WTC11 (cell line): ENCODE results near the gene LLGL1. TPM values are rescaled to one million over a fixed set of nuclear protein-coding genes. Genes with fewer than 3 reads are reported as not detected.

Experiments used
- ATAC-seq: fragments of 200-7000 bp; cut with Tn5 transposase; 2 replicates; pipeline ENCODE4 v1.10.0; 2021; ENCODE audit warnings: mild to moderate bottlenecking, moderate library complexity
- CTCF ChIA-PET: fragments of 300-600 bp; sonication (Branson Sonifier 250); formaldehyde crosslinking; loops from one replicate; lab custom pipeline; 2021; ENCODE audit warnings: antibody characterized with exemption; lab: Charles Lee
- POLR2A ChIA-PET: fragments of 350-600 bp; sonication (Branson Sonifier 250); formaldehyde crosslinking; loops from one replicate; lab custom pipeline; 2021; ENCODE audit warnings: antibody characterized with exemption; lab: Charles Lee
- DNase-seq: peaks from one replicate; pipeline ENCODE4 v3.0.0; 2021; ENCODE audit warnings: low spot score
- H3K27ac Mint-ChIP-seq: 2 replicates; pipeline ENCODE4 v1.8.0; 2021; ENCODE audit warnings: mixed read lengths
- H3K27me3 Mint-ChIP-seq: 2 replicates; pipeline ENCODE4 v1.8.0; 2021; ENCODE audit warnings: low read depth, mild to moderate bottlenecking, moderate library complexity, mixed read lengths
- H3K36me3 Mint-ChIP-seq: 2 replicates; pipeline ENCODE4 v1.8.0; 2021; ENCODE audit warnings: mixed read lengths
- H3K4me1 Mint-ChIP-seq: 2 replicates; pipeline ENCODE4 v1.8.0; 2022; ENCODE audit warnings: mixed read lengths
- H3K4me3 Mint-ChIP-seq: 2 replicates; pipeline ENCODE4 v1.8.0; 2021; ENCODE audit warnings: mild to moderate bottlenecking, moderate library complexity, mixed read lengths
- H3K9me3 Mint-ChIP-seq: 2 replicates; pipeline ENCODE4 v1.8.0; 2021; ENCODE audit warnings: mixed read lengths
- CTCF ChIP-seq: fragments of 200-600 bp; IDR thresholded peaks from 2 replicates; pipeline ENCODE4 v1.8.0; 2022; ENCODE audit warnings: antibody characterized with exemption
- E2F1 ChIP-seq: sonication (generic); formaldehyde crosslinking; IDR thresholded peaks from 2 replicates; pipeline ENCODE4 v1.8.0; 2022; ENCODE audit warnings: mild to moderate bottlenecking, missing genetic modification reagents
- IRF2 ChIP-seq: sonication (generic); formaldehyde crosslinking; IDR thresholded peaks from 2 replicates; pipeline ENCODE4 v1.8.0; 2022; ENCODE audit warnings: low read depth, missing genetic modification reagents, borderline replicate concordance
- KAT7 ChIP-seq: sonication (generic); formaldehyde crosslinking; IDR thresholded peaks from 2 replicates; pipeline ENCODE4 v1.8.1; 2023; ENCODE audit warnings: missing genetic modification reagents, mild to moderate bottlenecking, borderline replicate concordance
- ZMAT4 ChIP-seq: fragments of 250-450 bp; sonication (Bioruptor Pico); IDR thresholded peaks from 2 replicates; pipeline ENCODE4 v1.9.0; 2021; ENCODE audit warnings: mild to moderate bottlenecking
- total RNA-seq: library from RNA; stranded (reverse); gene quantifications from 3 replicates; pipeline ENCODE4 v1.2.3, GENCODE V29; 2021

The LLGL1 gene
- total RNA-seq, 1 experiment from 2014 or later = 87.8 TPM

GRCh38 chr17:18291718-18292540 is 66.5 kb downstream of the LLGL1 start:
- H3K27ac Mint-ChIP-seq = no peak overlapping the region
- no peak overlapping the region for H3K4me3 Mint-ChIP-seq
- H3K36me3 Mint-ChIP-seq = peaks cover 78% of the 10 kb centered on the region
- DNase-seq = no peak
- POLR2A ChIA-PET = no interaction called here
- no peaks in the 10 kb centered on the region for H3K27me3 Mint-ChIP-seq
- no peaks in the 10 kb centered on the region for H3K4me1 Mint-ChIP-seq
- no peak for TF ChIP-seq IRF2 (CRISPR knock-in tag)
- no peak for TF ChIP-seq E2F1 (CRISPR knock-in tag)
- no peak for TF ChIP-seq ZMAT4 (CRISPR knock-in tag)
- TF ChIP-seq CTCF = no peak
- TF ChIP-seq KAT7 (CRISPR knock-in tag) = no peak
- CTCF ChIA-PET = no interaction called here
- H3K9me3 Mint-ChIP-seq = no peaks in the 10 kb centered on the region
- no peak for ATAC-seq

Other genes with a start within 250 kb of the LLGL1 start
- 32.2 to 36.8 TPM (median 33.5 TPM) in 3 replicates for gene ATPAF2, start 186.5 kb upstream of the LLGL1 start, total RNA-seq
- 15.4 to 16.0 TPM (median 15.7 TPM) in 3 replicates for gene GID4, start 186.2 kb upstream of the LLGL1 start, total RNA-seq
- 40.8 to 43.1 TPM (median 41.4 TPM) in 3 replicates for gene DRG2, start 137.7 kb upstream of the LLGL1 start, total RNA-seq
- gene MYO15A, start 116.9 kb upstream of the LLGL1 start, total RNA-seq = 2.6 to 4.5 TPM (median 3.6 TPM) in 3 replicates
- 105 to 115 TPM (median 111 TPM) in 3 replicates for gene ALKBH5, start 41.8 kb upstream of the LLGL1 start, total RNA-seq
- 298 to 313 TPM (median 309 TPM) in 3 replicates for gene FLII, start 33.1 kb downstream of the LLGL1 start, total RNA-seq
- 15.7 to 18.8 TPM (median 17.9 TPM) in 3 replicates for gene MIEF2, start 35.0 kb downstream of the LLGL1 start, total RNA-seq
- 54.9 to 56.1 TPM (median 56.0 TPM) in 3 replicates for gene TOP3A, start 89.4 kb downstream of the LLGL1 start, total RNA-seq
- 17.8 to 19.1 TPM (median 18.0 TPM) in 3 replicates for gene SMCR8, start 89.7 kb downstream of the LLGL1 start, total RNA-seq
- gene SHMT1, start 137.9 kb downstream of the LLGL1 start, total RNA-seq = 40.1 to 49.2 TPM (median 42.5 TPM) in 3 replicates
- not detected in 3 replicates for gene EVPLL, start 152.1 kb downstream of the LLGL1 start, total RNA-seq